ENCODE results near the gene SPATA9. TPM values are rescaled to one million over a fixed set of nuclear protein-coding genes. Genes with fewer than 3 reads are reported as not detected.

SPATA9 gene
- total and polyA plus RNA-seq, 9 of the 15 experiments (the other 6 are each of a cell fraction or from before 2014, with no cell fraction given) = 0.16 to 5.5 (median 0.39) TPM; not detected in 3

- TF ChIP-seq DNMT1 (IDR thresholded peaks at IDR 0.05) = no peak
- TF ChIP-seq ETV6 (IDR thresholded peaks at IDR 0.05; ENCODE audit: borderline replicate concordance in 1 of 2, low read depth in 2 of 2, low read length in 1 of 2) = peak in 1 of 2 experiments; percentile 54; a peak in 1 of 4 replicates
- TF ChIP-seq ETV6 (CRISPR knock-in tag; IDR thresholded peaks at IDR 0.05; ENCODE audit: borderline replicate concordance) = no peak
- TF ChIP-seq MXI1 (IDR thresholded peaks at IDR 0.05; ENCODE audit: low read depth, low read length) = no peak
- no peak for TF ChIP-seq CHD4 (IDR thresholded peaks at IDR 0.05; ENCODE audit: insufficient read depth, insufficient replicate concordance, low read depth, low read length, poor library complexity, severe bottlenecking)
- TF ChIP-seq ZNF696 (CRISPR knock-in tag; conservative IDR thresholded peaks at IDR 0.05) = no peak
- no peak for TF ChIP-seq NFYB (IDR thresholded peaks at IDR 0.05; ENCODE audit: extremely low read depth, insufficient read length)
- peak in 1 of 2 experiments; percentile 36; a peak in 1 of 4 replicates for TF ChIP-seq ZNF318 (IDR thresholded peaks at IDR 0.05; ENCODE audit: borderline replicate concordance in 1 of 2, low read depth in 1 of 2)
- no peak for TF ChIP-seq RBM15 (IDR thresholded peaks at IDR 0.05; ENCODE audit: insufficient read depth, low read length)
- TF ChIP-seq GATAD2B (IDR thresholded peaks at IDR 0.05; ENCODE audit: borderline replicate concordance) = peak; percentile 13; the same call in 1 of the 2 replicates
- no peak for TF ChIP-seq BRF2 (IDR thresholded peaks at IDR 0.05; ENCODE audit: borderline replicate concordance, insufficient read depth, insufficient read length)
- TF ChIP-seq CHCHD3 (CRISPR knock-in tag; IDR thresholded peaks at IDR 0.05) = no peak
- no peak; the same call in 1 of the 2 replicates for TF ChIP-seq TCF7 (IDR thresholded peaks at IDR 0.05; ENCODE audit: borderline replicate concordance)
- TF ChIP-seq HSF4 (CRISPR knock-in tag; IDR thresholded peaks at IDR 0.05; ENCODE audit: borderline replicate concordance) = no peak
- TF ChIP-seq TFAP4 (CRISPR knock-in tag; IDR thresholded peaks at IDR 0.05; ENCODE audit: borderline replicate concordance) = peak; percentile 100
Measured at GRCh38 chr5:95646569-95647431, 36.0 kb downstream of the SPATA9 start, which contains the start of gene RFESD (continued).
